ENCODE measurements around the gene RAPGEF6. TPM values are rescaled to one million over a fixed set of nuclear protein-coding genes. Genes with fewer than 3 reads are reported as not detected.
"Not testable (repeated sequence)": the region's sequence is repeated elsewhere in the genome, so short reads cannot be mapped to it uniquely, and the experiment has no call there.

The RAPGEF6 gene
- total RNA-seq, 6 donors from 2014 or later, result 16.4 to 49.4 (median 31.6) TPM

DNA sequence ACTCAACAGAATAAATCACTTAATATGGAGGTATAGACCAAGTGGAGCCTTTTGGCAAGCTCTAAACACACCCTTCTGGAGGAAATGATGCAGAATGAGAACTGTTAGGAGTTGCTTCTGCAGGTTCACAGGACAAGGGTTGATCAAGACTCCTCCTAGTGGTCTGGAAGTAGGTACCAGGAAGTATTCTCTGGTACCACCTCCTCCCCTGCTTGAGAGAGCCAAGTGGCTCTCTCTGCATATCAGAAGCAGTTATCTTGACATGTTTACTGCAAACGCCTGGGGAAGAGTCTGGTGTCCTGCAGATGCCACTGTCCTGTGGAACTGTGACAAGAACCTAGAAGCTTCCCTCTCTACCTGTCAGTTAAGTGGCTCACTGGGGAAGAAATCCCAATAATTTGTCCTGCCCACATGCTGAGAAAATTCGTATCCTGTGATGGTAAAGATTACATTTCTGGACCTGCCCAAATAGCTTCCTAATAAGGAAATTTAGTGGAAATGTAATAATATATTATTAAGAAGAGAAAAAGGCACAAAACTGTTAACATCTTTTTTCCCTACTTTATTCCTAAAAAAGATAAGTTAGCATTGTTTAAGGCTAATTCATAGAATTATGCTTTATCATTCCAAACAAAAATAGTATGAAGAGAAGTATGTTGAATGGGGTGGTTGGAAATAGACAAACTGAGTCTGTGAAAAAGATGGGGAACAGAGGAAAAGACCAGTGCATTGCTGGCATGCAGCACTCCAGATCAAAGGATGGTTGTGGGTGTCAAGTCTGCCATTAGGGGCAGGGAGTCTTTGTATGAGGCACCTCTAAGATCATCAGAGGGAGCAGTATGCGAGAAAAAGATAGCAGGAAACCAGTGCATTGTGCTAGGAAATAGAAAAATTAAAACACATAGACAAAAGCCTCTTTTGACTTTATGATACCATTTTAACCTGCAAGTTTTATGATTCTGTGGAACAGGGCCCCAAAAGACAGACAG, 252.3 kb downstream of the RAPGEF6 start:
- TF ChIP-seq, protein P1, sequence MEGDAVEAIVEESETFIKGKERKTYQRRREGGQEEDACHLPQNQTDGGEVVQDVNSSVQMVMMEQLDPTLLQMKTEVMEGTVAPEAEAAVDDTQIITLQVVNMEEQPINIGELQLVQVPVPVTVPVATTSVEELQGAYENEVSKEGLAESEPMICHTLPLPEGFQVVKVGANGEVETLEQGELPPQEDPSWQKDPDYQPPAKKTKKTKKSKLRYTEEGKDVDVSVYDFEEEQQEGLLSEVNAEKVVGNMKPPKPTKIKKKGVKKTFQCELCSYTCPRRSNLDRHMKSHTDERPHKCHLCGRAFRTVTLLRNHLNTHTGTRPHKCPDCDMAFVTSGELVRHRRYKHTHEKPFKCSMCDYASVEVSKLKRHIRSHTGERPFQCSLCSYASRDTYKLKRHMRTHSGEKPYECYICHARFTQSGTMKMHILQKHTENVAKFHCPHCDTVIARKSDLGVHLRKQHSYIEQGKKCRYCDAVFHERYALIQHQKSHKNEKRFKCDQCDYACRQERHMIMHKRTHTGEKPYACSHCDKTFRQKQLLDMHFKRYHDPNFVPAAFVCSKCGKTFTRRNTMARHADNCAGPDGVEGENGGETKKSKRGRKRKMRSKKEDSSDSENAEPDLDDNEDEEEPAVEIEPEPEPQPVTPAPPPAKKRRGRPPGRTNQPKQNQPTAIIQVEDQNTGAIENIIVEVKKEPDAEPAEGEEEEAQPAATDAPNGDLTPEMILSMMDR (IDR thresholded peaks at IDR 0.05), result peak; percentile 25 to 61 (median 54)
- no peak for TF ChIP-seq EP300 (IDR thresholded peaks at IDR 0.05)
- ATAC-seq (ENCODE audit: low FRiP score in 2 of 2) (peak; percentile 77 to 84), DNase-seq (peak in 1 of 2 donors; percentile 41)
- WGBS, 2 donors, result 44 to 59% methylated on average over 3 of the region's 3 CpGs
- H3K4me3 ChIP-seq, result no peak overlapping the region
- H3K9me3 ChIP-seq, result no peaks in the 10 kb centered on the region
- peaks cover 47 to 65% (median 56%) of the 10 kb centered on the region in 4 donors for H3K4me1 ChIP-seq
- H3K27ac ChIP-seq, result peak overlapping the region in 2 of 4 donors; percentile 9 to 79
- H3K36me3 ChIP-seq, result peaks cover 0 to 9% (median 0%) of the 10 kb centered on the region in 4 donors
- H3K27me3 ChIP-seq, result no peaks in the 10 kb centered on the region

DNA sequence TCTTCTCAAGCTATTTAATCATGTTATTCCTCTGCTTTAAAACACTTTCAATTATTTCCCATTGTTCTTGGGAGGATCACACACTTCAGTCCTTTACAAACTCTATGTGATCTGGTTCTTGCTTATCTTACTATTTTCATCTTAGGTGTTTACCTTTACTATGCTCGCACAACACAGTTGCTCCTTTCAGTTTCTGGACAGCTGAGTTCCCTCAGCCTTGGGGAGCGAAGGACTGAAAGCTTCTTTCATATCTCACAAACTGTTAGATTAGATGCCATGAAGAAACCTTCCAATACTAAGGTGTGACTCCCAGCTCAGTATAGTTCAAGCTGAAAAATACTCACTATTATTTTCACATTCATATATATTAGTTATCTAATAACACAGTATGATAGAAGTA, 253.3 kb downstream of the RAPGEF6 start:
- Histone ChIP-seq H3K4me3 (no peak overlapping the region), H3K27me3 (no peaks in the 10 kb centered on the region), H3K4me1 (peaks cover 52 to 66% (median 58%) of the 10 kb centered on the region in 4 donors), H3K9me3 (no peaks in the 10 kb centered on the region), H3K36me3 (peaks cover 0 to 9% (median 0%) of the 10 kb centered on the region in 4 donors), H3K27ac (peak overlapping the region; percentile 6 to 79 (median 10))
- 63 to 70% methylated on average over 2 of the region's 2 CpGs for WGBS, 2 donors
- ATAC-seq (ENCODE audit: low FRiP score in 2 of 2) (no peak), DNase-seq (no peak)
- TF ChIP-seq, protein P1 (IDR thresholded peaks at IDR 0.05), result no peak
- TF ChIP-seq POLR2AphosphoS5 (IDR thresholded peaks at IDR 0.05), result no peak
- TF ChIP-seq EP300 (IDR thresholded peaks at IDR 0.05), result no peak
- TF ChIP-seq POLR2A (IDR thresholded peaks at IDR 0.05), result no peak

DNA sequence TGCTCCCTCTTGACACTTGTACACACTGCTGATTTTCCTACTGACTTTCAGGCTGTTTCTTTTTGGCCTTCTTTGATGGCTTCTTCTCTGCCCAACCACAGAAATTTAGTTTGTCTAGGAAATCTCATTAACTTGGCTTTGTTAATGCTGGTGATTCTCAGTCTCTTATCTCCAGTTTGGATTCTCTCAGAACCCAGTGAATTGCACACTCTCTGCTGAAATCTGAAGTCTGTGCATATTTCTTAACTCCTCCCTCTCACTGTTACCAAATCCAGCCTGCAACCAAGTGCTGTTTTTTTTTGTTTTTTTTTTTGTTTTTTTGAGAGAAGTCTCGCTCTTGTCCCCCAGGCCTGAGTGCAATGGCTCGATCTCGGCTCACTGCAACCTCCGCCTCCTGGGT, 254.0 kb downstream of the RAPGEF6 start:
- 68 to 88% methylated on average over 4 of the region's 4 CpGs for WGBS, 2 donors
- peaks cover 48 to 61% (median 55%) of the 10 kb centered on the region in 4 donors for H3K4me1 ChIP-seq
- DNase-seq, result no peak
- ATAC-seq (ENCODE audit: low FRiP score in 2 of 2), result no peak
- H3K27me3 ChIP-seq, result no peaks in the 10 kb centered on the region
- no peaks in the 10 kb centered on the region for H3K9me3 ChIP-seq
- TF ChIP-seq, protein P1 (IDR thresholded peaks at IDR 0.05), result no peak
- no peak for TF ChIP-seq POLR2A (IDR thresholded peaks at IDR 0.05)
- no peak for TF ChIP-seq POLR2AphosphoS5 (IDR thresholded peaks at IDR 0.05)
- TF ChIP-seq EP300 (IDR thresholded peaks at IDR 0.05), result no peak
- H3K36me3 ChIP-seq, result peaks cover 0 to 6% (median 0%) of the 10 kb centered on the region in 4 donors
- H3K4me3 ChIP-seq, result no peak overlapping the region
- H3K27ac ChIP-seq, result peak overlapping the region in 3 of 4 donors; percentile 63 to 79 (median 75)

DNA sequence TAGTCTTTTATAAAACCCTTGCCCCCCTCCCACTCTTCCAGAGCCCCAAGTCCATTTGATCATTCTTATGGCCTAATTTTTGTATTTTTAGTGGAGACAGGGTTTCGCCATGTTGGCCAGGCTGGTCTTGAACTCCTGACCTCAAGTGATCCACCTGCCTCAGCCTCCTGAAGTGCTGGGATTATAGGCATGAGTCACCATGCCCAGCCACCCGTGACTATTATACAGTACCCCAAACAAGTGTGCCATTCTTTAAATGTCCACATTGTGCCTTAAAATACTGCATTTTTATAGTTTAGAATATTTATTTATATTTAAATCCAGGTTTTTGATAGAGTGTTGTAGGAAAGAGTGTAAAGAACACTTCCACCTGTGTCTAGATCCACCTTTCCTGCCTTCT, 254.8 kb downstream of the RAPGEF6 start:
- not testable (repeated sequence) for H3K27me3 ChIP-seq; H3K36me3 ChIP-seq; H3K9me3 ChIP-seq; DNase-seq; H3K4me3 ChIP-seq; ATAC-seq (ENCODE audit: low FRiP score in 2 of 2)
- H3K4me1 ChIP-seq, result peaks cover 48 to 61% (median 55%) of the 10 kb centered on the region in 4 donors
- peak overlapping the region; percentile 63 to 79 (median 74) for H3K27ac ChIP-seq
- WGBS, 2 donors, result 77 to 80% methylated on average over 2 of the region's 2 CpGs

DNA sequence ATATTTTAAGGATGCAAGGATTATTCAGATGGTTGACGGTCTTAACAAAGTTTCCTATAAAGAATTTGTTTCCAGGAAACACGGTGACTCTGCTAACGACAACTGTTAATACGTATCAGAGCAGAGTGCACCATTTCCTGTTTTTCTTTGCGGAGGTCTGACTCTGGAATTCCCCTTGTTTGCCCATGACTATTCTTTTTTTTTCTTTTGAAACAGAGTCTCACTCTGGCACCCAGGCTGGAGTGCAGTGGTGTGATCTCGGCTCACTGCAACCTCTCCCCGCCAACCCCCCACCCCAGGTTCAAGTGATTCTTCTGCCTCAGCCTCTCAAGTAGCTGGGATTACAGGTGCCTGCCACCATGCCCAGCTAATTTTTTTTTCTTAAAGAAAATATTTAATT, 255.3 kb downstream of the RAPGEF6 start:
- DNase-seq (peak in 1 of 2 donors; percentile 32), ATAC-seq (ENCODE audit: low FRiP score in 2 of 2) (peak; percentile 62 to 69)
- TF ChIP-seq EP300 (IDR thresholded peaks at IDR 0.05) (peak in 2 of 4 donors; percentile 40 to 70), POLR2AphosphoS5 (IDR thresholded peaks at IDR 0.05) (peak; percentile 26 to 76), POLR2A (IDR thresholded peaks at IDR 0.05) (peak in 1 of 4 donors; percentile 31)
- TF ChIP-seq, protein P1 (IDR thresholded peaks at IDR 0.05), result no peak
- H3K9me3 ChIP-seq, result no peaks in the 10 kb centered on the region
- peak overlapping the region; percentile 63 to 79 (median 74) for H3K27ac ChIP-seq
- H3K36me3 ChIP-seq, result no peaks in the 10 kb centered on the region
- H3K4me3 ChIP-seq, result peak overlapping the region in 1 of 4 donors; percentile 7
- no peaks in the 10 kb centered on the region for H3K27me3 ChIP-seq
- peaks cover 48 to 62% (median 55%) of the 10 kb centered on the region in 4 donors for H3K4me1 ChIP-seq
- WGBS, 2 donors, result 14 to 26% methylated on average over 7 of the region's 7 CpGs
